PC-3 (cell line): ENCODE measurements around the gene SDK2. TPM values are rescaled to one million over a fixed set of nuclear protein-coding genes. Genes with fewer than 3 reads are reported as not detected.
"Not testable (repeated sequence)": the region's sequence is repeated elsewhere in the genome, so short reads cannot be mapped to it uniquely, and the experiment has no call there.

ENCODE experiments used
- ATAC-seq: fragments of 200-7000 bp; cut with Tn5 transposase; 2 replicates; pipeline ENCODE4 v1.9.1; 2020; ENCODE audit warnings: mild to moderate bottlenecking, moderate library complexity
- BruUV-seq: library from RNA; stranded (reverse); fragments of 400-500 nt; replicated peaks from 2 replicates; lab custom pipeline; 2021; lab: Mats Ljungman, UMichigan
- CTCF ChIA-PET: fragments of 300-600 bp; sonication (Branson Sonifier 250); formaldehyde crosslinking; loops from one replicate; lab custom pipeline; 2022; ENCODE audit warnings: antibody characterized with exemption; lab: Charles Lee
- POLR2A ChIA-PET: fragments of 300-600 bp; sonication (Branson Sonifier 250); formaldehyde crosslinking; loops from one replicate; lab custom pipeline; 2022; ENCODE audit warnings: antibody characterized with exemption; ENCODE audit not compliant: unreplicated experiment; lab: Charles Lee
- DNase-seq: peaks from one replicate; pipeline ENCODE4 v3.0.0-alpha.2; 2015
- H2AFZ ChIP-seq: fragments of 300-600 bp; sonication (generic); 2 replicates; pipeline ENCODE4 v1.6.0; 2016; ENCODE audit warnings: antibody characterized with exemption, low read length
- H3F3A ChIP-seq: fragments of 300-600 bp; sonication (generic); one replicate; pipeline ENCODE4 v1.6.0; 2017; ENCODE audit warnings: antibody characterized with exemption, low read length, control low read depth, mild to moderate bottlenecking; ENCODE audit not compliant: unreplicated experiment
- H3K27ac ChIP-seq: fragments of 300-600 bp; sonication (generic); 2 replicates; pipeline ENCODE4 v1.5.1; 2016; ENCODE audit warnings: mild to moderate bottlenecking, low read length
- H3K27me3 ChIP-seq: fragments of 300-600 bp; sonication (generic); 2 replicates; pipeline ENCODE4 v1.6.1; 2016; ENCODE audit warnings: low read length, mixed read lengths
- H3K36me3 ChIP-seq: fragments of 300-600 bp; sonication (generic); 2 replicates; pipeline ENCODE4 v1.6.1; 2016; ENCODE audit warnings: low read depth, mixed run types, low read length, mixed read lengths
- H3K4me1 ChIP-seq: fragments of 300-600 bp; sonication (generic); 2 replicates; pipeline ENCODE4 v1.5.1; 2016; ENCODE audit warnings: low read length; ENCODE audit not compliant: insufficient read depth
- H3K4me2 ChIP-seq: fragments of 300-600 bp; sonication (generic); 2 replicates; pipeline ENCODE4 v1.6.0; 2016; ENCODE audit warnings: low read length
- H3K4me3 ChIP-seq: fragments of 300-600 bp; sonication (generic); 2 replicates; pipeline ENCODE4 v1.5.1; 2016; ENCODE audit warnings: mild to moderate bottlenecking, low read length, mixed read lengths
- H3K79me2 ChIP-seq: fragments of 300-600 bp; sonication (generic); 2 replicates; pipeline ENCODE4 v1.6.1; 2017; ENCODE audit warnings: low read length, mixed read lengths
- H3K9ac ChIP-seq: fragments of 300-600 bp; sonication (generic); 2 replicates; pipeline ENCODE4 v1.6.0; 2016; ENCODE audit warnings: mild to moderate bottlenecking, low read length
- H3K9me2 ChIP-seq: fragments of 300-600 bp; sonication (generic); replicated peaks from 2 replicates; pipeline ENCODE4 v1.6.1; 2016; ENCODE audit warnings: mixed run types, low read length, mixed read lengths
- H3K9me3 ChIP-seq: fragments of 300-600 bp; sonication (generic); 2 replicates; pipeline ENCODE4 v1.6.1; 2016; ENCODE audit warnings: low read length, mixed read lengths
- H4K20me1 ChIP-seq: fragments of 300-600 bp; sonication (generic); 2 replicates; pipeline ENCODE4 v1.6.1; 2016; ENCODE audit warnings: low read length, mixed read lengths
- CTCF ChIP-seq: fragments of 300-600 bp; sonication (generic); conservative IDR thresholded peaks from 2 replicates; pipeline ENCODE4 v1.5.1; 2017; ENCODE audit warnings: antibody characterized with exemption, low read depth, mild to moderate bottlenecking, low read length
- EZH2 ChIP-seq: fragments of 300-600 bp; sonication (generic); IDR thresholded peaks from one replicate; pipeline ENCODE4 v1.6.1; 2017; ENCODE audit warnings: antibody characterized with exemption, mild to moderate bottlenecking, low read length; ENCODE audit not compliant: unreplicated experiment
- EZH2phosphoT487 ChIP-seq: fragments of 300-600 bp; sonication (generic); IDR thresholded peaks from 2 replicates; pipeline ENCODE4 v1.6.1; 2018; ENCODE audit warnings: mild to moderate bottlenecking, antibody characterized with exemption, low read length, borderline replicate concordance
- intact Hi-C: fragments of 100-400 bp; cut with micrococcal nuclease; formaldehyde crosslinking; loops from 2 replicates; pipeline ENCODE4 v1.9.0; 2023
- total RNA-seq: library from RNA; depleted of rRNA; stranded (reverse); fragments of >200 nt; gene quantifications from 2 replicates; pipeline ENCODE4 v1.2.3, GENCODE V29; 2014

SDK2 gene
- total RNA-seq, 1 experiment from 2014 or later = 0.07 TPM

DNA sequence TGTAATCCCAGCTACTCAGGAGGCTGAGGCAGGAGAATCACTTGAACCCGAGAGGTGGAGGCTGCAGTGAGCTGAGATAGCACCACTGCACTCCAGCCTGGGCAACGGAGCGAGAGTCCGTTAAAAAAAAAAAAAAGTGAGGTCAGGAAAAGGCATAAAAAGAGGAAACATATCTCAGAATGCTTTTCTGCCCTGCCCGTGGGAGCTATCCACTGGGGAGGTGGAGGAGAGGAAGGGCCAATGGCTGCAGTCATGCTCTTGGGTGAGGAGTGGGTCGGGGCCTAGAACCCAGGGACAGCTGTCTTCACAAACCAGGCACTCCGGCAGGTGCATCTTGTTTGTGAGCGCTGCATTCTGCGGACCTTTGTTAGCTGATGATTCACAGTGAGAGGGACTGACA is 272.4 kb downstream of the SDK2 start:
- no peaks in the 10 kb centered on the region for H3F3A ChIP-seq
- POLR2A ChIA-PET = no interaction called here
- ATAC-seq (no peak), DNase-seq (peak; percentile 19)
- no peak overlapping the region for H3K4me2 ChIP-seq
- no peak overlapping the region for H3K27ac ChIP-seq
- no peaks in the 10 kb centered on the region for H4K20me1 ChIP-seq
- no peak overlapping the region for H2AFZ ChIP-seq
- peaks cover 10% of the 10 kb centered on the region for H3K4me1 ChIP-seq
- no peaks in the 10 kb centered on the region for H3K9me2 ChIP-seq
- no peak overlapping the region for H3K9ac ChIP-seq
- no peak overlapping the region for H3K4me3 ChIP-seq
- no peaks in the 10 kb centered on the region for H3K36me3 ChIP-seq
- H3K27me3 ChIP-seq = no peaks in the 10 kb centered on the region
- CTCF ChIA-PET = interaction anchor here (0.5 to 1.3 kb wide), 3 partner anchors 81 to 140 kb away, joined by 3 to 14 read pairs (median 4); a partner anchor contains a TSS
- H3K79me2 ChIP-seq = no peaks in the 10 kb centered on the region
- no peak for TF ChIP-seq CTCF
- TF ChIP-seq EZH2phosphoT487 = no peak
- no peak for TF ChIP-seq EZH2
- no peaks in the 10 kb centered on the region for H3K9me3 ChIP-seq
- BruUV-seq = no TSS peak
- intact Hi-C loops = loop anchor here (5.0 kb wide), 1 partner anchor 645 kb away; no protein-coding TSS in a partner anchor

DNA sequence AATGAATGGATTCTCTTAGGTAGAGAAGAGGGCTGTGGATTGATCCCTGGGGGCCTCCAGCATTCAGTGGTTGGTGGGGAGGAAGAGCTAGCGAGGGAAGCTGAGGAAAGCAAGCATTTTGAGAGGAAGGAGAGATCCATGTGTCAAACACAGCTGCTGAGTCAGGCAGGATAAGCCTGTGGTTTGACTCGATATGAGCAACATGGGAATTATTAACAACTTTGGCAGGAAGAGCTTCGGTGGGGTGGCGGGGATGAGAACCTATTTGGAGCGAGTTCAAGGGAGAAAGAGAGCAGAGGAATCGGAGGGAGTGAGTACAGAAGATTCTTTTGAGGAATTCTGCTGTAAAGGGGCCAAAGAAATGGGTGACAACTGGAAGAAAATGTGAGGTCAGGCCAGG is 273.0 kb downstream of the SDK2 start:
- H3K4me2 ChIP-seq = peak overlapping the region; percentile 43
- peak; percentile 90 for DNase-seq
- peaks cover 10% of the 10 kb centered on the region for H3K4me1 ChIP-seq
- ChIA-PET POLR2A (no interaction called here), CTCF (interaction anchor here (0.5 to 1.3 kb wide), 3 partner anchors 80 to 139 kb away, joined by 3 to 14 read pairs (median 4); a partner anchor contains a TSS)
- no peaks in the 10 kb centered on the region for H4K20me1 ChIP-seq
- no peaks in the 10 kb centered on the region for H3K9me2 ChIP-seq
- no TSS peak for BruUV-seq
- TF ChIP-seq EZH2phosphoT487 = no peak
- peak overlapping the region; percentile 15; the same call in 1 of the 2 replicates for H3K27ac ChIP-seq
- no peaks in the 10 kb centered on the region for H3K79me2 ChIP-seq
- H3K9ac ChIP-seq = no peak overlapping the region
- no peaks in the 10 kb centered on the region for H3F3A ChIP-seq
- H2AFZ ChIP-seq = peak overlapping the region; percentile 35; the same call in 1 of the 2 replicates
- no peak overlapping the region for H3K4me3 ChIP-seq
- ATAC-seq = peak; percentile 61
- no peaks in the 10 kb centered on the region for H3K36me3 ChIP-seq
- H3K9me3 ChIP-seq = no peaks in the 10 kb centered on the region
- H3K27me3 ChIP-seq = no peaks in the 10 kb centered on the region
- intact Hi-C loops = loop anchor here (5.0 kb wide), 1 partner anchor 644 kb away; no protein-coding TSS in a partner anchor

DNA sequence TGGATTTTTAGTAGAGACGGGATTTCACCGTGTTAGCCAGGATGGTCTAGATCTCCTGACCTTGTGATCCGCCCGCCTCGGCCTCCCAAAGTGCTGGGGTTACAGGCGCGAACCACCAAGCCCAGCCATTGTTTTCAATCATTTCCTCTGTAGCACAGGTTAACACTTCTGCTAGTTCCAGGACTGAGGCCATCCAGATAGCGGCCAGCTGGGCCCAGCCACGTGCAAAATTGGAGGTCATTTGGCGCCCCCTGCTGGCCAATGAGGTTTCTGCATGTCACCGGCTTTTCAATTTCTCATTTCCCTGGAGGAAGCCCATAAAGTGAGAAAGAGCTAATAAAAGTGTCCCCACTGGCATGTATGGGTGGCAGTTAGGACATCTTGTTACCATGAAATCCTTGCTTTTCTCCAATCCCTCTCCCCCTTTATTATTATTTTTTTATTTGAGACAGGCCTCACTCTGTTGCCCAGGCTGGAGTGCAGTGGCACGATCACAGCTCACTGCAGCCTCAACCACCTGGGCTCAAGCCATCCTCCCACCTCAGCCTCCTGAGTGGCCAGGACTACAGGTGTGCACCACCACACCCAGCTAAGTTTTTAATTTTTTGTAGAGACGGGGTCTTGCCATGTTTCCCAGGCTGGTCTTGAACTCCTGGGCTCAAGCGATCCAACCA is 274.3 kb downstream of the SDK2 start:
- H3K9ac ChIP-seq, H3K4me2 ChIP-seq, H3F3A ChIP-seq, H3K79me2 ChIP-seq, H3K4me3 ChIP-seq, H2AFZ ChIP-seq, H4K20me1 ChIP-seq, H3K27me3 ChIP-seq, H3K9me2 ChIP-seq, BruUV-seq, H3K27ac ChIP-seq, H3K9me3 ChIP-seq, H3K36me3 ChIP-seq: not testable (repeated sequence)
- DNase-seq (peak; percentile 93), ATAC-seq (peak; percentile 88)
- ChIA-PET CTCF (interaction anchor here (0.5 to 1.1 kb wide), 22 partner anchors 10 to 935 kb away, joined by 3 to 46 read pairs (median 4); partner anchors contain the start of gene CDC42EP4), POLR2A (interaction anchor here (0.6 kb wide), 1 partner anchor 59 kb away, joined by 4 read pairs; no protein-coding TSS in a partner anchor)
- intact Hi-C loops = loop anchor here (1.0 to 5.0 kb wide), 4 partner anchors 58 to 643 kb away; partner anchors contain the start of gene CDC42EP4
- TF ChIP-seq CTCF = peak; percentile 93
- H3K4me1 ChIP-seq = peaks cover 10% of the 10 kb centered on the region
